GM18519 (cell line): Measurements from ENCODE around the gene BRINP3.

ENCODE experiments used
- ATAC-seq: cut with Tn5 transposase; IDR thresholded peaks from one replicate; pipeline ENCODE4 v1.9.1; 2021; ENCODE audit warnings: mild to moderate bottlenecking, moderate library complexity; ENCODE audit not compliant: unreplicated experiment, low FRiP score

Gene BRINP3

DNA sequence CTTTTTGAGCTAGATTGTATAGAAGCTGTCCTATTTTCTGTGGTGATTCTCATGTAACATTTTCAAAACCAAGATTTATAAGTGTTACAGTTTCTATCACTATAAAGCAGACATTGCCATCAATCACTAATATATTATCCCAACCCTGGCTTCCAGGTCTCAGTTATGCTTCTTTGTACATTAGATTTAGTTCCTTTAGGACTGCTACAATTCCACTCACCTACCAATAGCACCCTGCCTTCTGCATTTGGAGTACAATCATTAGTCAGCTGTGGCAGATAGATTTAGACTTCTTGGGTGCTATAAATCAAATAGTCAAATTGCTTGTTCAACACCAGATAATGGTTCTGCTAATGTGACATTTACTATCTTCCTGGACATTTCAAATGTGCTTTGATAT lies 281.6 kb downstream of the BRINP3 start:
- ATAC-seq: no peak

DNA sequence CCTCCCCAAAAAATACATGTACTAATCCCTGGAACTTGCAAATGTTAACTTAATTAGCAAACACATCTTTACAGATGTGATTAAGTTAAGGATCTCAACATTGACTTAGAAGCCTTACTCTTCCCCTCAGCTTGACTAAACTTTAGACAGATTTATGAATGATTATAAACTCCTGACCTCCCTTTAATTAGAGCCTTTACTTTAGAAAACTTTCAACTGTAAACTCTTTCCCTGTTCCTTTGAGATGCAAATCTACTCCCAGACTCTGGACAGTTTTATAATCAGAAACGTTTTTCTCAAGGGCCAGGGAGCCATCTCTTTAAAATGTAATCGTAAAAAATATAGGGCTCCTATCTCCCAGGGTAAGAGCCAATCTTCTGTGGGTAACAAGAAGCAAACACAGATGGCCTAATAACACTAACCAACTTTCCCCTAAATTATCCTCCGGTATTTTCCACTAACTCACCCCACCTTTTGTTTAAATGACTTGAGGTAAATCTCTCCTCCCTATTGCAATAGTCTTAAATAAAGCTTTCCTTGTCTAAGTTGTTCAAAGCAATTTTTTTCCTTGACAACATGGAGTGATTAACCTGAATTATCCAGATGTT lies 284.1 kb downstream of the BRINP3 start:
- ATAC-seq: no peak

DNA sequence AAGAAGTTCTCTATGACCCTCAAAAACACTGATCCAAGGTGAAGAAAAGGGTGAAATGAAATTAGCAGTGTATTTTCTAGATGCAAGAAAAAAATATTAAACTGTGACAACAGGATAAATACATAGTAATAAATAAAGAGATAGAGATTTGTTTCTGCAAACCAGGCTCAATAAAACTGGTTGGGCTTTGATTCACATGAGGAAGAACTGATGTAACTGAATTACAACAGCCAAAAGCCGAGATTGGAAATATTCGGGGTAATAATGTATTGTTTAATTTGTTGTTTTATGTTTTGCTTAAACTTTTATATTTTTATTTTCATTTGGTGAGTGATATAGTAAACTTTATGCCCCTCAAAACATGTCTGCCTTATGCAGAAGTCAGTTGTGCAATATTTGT lies 285.0 kb downstream of the BRINP3 start:
- no peak for ATAC-seq

DNA sequence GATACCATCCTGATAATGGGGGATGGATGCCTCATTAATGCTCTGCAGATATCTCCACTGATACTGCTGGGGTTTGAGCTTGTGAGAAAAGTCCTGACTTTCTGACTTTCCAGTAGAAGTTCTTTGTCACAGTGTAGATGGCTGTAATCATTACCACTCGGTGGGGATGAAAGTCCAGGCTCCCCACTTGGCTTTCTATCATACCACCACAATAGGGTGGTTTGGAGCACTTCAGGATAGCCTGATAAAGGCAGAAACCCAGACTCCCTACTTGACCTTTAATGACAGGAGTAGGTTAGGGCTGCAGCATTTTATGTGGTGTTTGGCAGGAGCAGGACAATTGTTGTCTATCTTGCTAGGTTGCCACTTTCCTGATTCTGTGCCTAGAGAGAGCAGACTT lies 294.1 kb downstream of the BRINP3 start:
- ATAC-seq: no peak

DNA sequence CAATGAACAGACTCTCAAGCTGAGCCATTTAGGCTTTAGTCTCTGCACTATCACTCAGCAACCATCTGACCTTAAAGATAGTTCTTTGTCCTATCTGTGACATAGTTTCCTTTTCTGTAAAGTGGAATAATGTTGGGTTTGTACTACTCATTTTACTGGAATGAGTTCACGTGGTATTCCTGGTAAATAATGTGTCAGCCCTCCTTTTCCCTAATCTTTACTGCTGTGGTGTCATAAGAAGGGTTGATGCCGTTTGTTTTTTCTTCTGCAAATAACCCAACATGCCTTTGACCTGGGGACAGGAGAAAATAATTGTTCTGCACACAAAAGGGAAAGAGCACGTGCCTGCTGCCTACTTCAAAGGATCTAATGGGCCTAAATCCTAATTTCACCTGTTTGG lies 297.8 kb downstream of the BRINP3 start:
- no peak for ATAC-seq

DNA sequence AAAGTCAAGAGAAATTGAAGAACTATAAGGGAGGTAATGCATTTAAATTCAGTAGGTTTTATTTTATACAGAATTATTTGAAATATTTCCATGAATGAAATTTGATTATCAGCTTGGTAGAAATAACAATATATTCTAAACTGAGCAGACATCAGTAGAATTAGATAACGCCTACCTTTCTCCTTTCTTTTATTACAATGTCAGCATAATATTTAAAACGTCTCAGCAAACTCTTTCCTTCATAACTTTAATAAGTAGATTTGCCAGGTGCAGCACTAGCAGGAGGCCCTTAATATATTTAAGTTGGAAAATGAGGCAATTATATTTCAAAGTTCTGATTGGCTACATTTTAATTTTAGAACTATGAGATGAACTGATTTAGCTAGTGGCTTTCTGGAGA lies 298.8 kb downstream of the BRINP3 start:
- ATAC-seq: no peak

DNA sequence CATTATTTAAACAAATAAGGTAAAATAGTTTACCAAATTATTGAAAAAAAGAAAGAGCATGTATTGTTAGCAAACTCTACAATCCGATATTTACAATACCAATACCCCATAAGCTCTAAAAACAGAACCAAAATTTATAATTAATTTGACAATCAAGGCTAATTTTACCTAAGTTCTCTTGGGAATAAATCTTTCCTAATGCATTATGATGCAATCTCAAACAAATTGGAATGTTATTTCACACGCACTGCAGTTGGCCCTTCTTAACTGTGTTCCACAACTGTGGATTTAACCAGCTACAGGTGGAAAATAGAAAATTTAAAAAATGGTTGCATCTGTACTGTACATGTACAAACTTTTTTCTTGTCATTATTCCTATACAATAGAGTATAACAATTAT lies 300.1 kb downstream of the BRINP3 start:
- ATAC-seq: no peak

DNA sequence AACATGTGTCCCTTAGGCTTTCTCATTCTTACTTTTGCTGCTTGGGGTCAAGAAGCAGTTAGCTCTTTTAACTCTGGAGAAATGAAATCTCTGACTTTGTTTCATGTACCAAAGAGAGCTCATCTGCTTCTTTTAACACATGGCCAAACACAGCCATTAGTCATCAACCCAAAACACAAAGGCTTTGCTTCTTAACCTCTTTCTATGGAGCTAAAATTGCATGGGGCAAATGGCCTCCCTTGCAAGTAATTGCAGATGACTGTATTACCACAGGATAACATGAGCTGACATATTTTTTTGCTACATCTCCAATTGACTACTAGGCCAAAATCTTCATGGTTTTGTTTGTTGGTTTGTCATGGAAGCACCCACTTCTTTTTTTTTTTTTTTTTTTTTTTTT lies 300.9 kb downstream of the BRINP3 start:
- no peak for ATAC-seq

DNA sequence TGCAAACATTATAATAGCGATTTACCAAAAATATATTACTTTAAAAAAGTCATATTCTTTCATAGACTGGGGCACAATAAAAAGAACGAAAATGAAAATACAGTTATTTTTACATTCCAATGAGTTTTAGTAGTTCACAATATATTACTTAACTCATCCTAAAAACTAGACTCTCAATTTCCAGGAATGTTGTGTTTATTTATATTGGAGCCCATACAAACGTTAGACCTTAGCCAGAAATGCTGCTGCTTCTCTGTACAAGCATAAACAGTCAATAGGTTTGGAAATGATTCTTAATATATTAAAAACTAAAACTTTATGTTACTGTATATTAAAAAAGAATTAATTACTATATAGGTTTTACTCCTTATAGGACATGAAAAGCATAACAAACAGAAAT lies 302.3 kb downstream of the BRINP3 start:
- ATAC-seq: no peak

DNA sequence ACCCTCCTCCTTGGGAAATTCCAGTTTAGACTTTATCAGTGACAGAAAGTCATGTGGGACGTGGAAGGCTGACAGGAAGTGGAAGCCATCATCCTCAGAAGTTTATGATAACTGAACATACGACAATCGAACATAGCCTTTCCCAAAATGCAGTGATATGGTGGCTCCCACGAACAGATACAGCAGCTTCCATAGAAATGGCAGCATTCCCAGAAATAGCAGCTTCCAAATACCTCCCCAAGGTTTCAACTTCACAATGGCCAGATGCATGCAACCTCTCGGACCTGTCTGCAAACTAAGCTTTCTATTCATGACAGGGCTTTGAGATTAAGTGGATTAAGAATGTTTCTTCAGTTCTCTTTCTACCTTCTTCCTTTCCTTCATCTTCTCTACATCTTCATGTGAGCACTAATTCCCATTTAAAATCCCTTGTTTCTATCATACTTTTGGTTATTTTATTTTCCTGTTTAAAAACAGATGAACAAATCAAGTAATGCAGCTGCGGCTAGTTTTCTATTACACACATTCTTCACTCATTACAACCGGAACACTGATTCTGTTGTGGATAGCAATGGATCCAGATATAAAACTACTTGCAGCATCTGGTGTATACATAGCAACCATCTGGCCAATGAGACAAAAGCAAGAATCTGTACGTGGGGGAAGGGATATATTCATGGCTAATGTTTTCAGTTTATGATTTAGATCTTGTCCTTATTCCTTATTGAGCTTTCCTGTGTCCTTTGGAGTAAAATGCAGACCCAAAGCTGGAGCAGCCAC lies 304.8 kb downstream of the BRINP3 start:
- no peak for ATAC-seq

DNA sequence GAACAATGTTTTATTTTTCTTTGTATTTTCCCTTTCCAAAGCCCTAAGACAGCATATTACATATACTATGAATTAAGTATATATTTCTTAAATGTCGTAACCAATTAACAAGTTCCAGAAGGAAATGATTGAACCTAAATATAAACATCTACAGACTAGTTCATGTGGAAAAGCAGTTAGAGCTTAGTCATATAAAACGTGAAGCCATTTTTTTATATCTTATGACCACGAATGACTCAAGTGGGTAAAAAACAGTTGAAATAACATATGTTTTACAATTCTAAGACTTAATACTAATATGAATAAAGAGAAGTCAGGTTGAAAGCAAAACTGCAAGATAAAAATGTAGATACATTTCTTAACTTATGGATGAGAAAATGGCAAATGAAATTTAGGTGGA lies 307.3 kb downstream of the BRINP3 start:
- ATAC-seq: no peak

DNA sequence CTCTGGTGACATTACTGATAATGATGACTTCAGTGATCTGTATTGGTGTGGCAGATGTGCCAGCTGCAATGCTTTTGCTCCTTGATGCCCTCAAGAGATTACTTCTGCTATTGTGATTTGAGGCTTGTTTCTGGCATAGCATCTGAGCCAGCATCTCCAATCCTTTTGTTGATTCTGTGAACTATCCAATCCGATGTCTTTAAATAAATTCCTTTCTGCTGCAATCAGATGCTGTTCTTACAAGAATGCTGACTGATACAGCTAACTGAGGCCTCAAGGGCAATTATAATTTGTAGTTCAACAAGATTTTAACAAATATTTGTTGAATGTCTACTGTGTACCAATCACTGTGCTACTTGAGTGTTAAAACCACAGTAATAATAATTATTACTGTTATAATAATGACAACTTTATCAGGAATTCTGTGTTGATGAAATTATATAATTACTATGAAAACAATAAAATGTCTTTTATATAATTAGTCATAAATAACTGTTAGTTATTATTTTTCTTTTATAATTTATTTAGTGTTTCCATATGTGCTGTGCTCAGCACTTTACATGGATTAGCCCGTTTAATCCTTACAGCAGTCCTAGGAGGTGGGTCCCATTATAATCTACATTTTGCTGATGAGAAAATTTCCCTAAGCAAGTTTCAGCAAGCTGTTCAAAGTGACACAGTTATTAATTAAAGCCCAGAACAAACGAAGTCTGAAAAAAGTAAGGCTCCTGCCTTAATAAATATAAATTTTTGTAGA lies 308.2 kb downstream of the BRINP3 start:
- ATAC-seq: no peak

DNA sequence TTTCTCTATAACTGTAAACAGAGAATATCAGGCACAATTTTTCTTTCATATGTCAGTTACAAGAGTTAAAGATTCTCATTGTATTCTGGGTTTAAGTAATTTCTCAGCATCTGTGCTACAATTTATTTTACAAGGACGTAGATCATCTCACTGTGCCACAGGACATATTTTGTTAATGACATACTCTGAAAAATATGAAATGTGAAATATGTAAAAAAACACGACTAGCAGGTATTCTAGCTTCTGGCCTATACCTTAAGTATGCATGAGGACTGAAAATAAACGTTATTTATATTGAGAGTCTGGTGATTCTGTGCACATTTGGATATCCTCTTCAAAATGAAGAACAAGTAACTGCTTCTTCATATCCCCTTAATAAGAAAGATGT lies 308.8 kb downstream of the BRINP3 start:
- ATAC-seq: no peak

DNA sequence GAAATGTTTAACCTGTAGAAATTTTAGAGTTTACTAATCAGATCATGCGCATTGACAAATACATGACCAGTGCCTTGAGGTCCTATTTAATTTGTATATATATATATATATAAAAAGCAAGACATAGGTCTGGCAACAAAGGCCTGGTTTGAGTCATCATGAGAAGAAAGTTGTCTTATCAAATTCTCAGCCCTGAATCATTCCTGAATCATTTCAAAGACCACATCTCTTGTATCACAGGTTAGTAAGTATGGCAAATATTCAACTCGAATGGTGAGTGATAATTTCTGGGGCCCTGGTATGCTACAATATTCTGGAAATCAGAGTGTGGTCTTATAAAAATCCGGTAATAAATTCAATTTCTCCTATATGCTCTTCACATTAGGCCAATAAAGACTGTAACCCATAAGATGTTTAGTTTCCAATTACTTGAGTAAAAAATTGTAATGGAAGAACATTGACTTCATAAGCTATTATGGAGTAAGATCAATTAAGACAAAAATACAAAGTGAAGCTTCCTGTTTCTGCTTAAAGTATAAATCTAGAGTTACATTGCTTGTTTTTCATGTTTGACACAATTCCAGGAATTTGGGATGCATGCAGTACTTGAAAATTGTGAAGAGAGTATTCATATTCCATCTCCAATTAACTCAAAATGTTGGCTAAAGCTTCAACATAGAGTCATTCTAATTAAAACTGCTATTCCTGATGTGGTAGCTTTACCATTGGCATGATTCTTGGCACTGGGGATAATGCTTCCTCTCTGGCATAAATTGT lies 309.4 kb downstream of the BRINP3 start:
- ATAC-seq: no peak

DNA sequence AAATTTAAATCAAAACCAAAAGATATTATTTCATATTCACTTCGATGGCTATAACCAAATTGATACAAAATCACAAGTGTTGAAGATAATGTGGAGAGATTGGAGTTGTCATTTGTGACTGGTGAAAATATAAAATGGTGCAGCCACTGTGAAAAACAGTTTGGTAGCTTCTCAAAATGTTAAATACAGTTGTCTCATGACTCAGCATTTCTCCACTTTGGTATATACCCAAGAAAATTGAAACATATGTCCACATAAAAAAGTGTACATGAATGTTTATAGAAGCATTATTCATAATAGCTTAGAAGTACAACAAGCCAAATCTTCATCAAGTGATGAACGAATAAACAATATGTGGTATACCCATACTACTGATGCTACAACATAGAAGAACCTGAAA lies 318.5 kb downstream of the BRINP3 start:
- ATAC-seq: no peak

DNA sequence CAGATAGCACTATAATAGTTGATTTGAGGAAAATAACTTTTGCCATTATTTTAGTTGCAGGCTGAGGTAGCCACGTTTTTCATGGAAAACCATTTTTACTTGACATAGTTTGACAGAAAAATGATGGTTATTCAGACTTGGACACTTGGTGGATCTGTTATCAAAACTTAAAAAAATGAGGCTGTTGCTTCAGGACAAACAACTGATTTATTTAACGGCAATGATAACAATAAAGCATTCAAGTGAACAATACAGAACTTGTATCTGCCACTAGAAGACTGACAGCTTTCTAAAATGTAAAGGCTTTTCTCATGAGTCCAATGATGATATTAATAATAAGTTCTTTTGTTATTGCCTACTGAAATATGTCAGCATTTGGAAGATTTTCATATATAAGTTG lies 322.9 kb downstream of the BRINP3 start:
- no peak for ATAC-seq

DNA sequence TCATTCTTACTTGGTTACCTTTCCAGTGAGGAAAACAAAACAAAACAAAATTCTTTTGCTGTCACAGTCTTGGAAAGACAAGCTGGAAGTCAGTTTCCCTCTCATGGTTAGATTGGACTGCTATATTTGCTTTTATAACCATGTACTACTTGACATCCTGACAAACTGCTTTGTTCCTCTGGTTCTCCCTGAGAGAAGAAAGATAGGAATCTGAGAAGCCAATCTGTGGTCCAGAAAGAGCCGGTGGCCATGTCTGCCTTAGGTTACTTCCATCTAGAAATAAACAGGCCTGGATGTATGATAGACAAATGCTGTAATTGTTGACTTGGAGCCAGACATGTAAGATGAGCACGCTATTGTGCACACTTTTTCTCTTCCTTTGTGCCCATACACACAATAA lies 330.0 kb downstream of the BRINP3 start:
- no peak for ATAC-seq

DNA sequence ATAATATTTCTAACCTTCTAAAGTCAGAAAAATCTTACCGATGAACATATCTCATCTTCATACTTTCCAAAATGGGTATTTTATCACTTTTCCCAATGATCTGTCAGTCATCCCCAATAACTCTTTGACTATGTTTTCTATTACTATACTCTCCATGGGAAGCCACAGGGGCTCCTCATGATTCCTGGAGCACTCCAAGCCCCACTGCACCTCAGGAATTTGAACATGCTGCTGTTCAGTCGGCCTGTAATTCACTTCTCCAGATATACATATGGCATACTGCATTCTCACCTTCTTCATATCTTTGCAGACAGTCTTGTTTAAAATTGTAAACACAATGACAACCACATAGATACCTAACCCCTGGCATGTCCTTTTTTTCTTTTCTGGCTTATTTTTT lies 333.0 kb downstream of the BRINP3 start:
- ATAC-seq: no peak

DNA sequence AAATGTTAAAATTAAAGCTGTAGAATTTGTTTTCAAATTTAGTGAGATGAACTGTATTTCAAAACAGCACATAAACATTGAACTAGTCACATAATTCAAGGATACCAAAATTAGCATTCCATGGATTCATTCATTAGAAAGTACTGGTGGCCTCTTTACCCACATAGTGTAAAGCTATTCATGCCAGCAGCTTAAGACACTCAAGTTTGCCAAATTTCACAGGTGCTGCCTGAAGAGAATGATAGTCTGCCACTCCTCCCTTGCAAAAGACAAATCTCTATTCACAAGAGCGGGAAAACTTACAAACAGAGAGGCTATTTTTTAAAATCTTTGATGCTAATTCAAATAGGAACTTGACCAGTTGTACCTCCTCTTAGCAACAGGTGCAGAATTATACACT lies 337.0 kb downstream of the BRINP3 start:
- no peak for ATAC-seq

DNA sequence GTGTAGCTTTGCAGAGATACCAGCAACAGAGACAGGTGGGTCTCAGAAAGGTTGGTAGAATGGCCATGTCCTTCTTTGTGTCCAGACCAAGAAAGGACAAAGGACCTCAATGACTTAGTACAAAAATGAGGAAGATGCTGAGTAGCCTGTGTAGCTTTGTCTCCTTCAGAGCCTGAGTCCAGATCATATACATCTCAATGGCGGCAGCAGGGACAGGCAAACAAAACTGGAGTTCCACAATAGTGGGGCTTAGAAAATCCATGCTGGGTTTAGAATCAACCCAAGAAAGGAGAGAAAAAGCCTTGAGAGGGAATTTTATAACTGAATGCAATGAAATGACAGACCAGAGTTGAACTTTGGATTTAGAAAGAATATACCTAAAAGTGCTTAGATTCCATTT lies 339.0 kb downstream of the BRINP3 start:
- ATAC-seq: no peak

DNA sequence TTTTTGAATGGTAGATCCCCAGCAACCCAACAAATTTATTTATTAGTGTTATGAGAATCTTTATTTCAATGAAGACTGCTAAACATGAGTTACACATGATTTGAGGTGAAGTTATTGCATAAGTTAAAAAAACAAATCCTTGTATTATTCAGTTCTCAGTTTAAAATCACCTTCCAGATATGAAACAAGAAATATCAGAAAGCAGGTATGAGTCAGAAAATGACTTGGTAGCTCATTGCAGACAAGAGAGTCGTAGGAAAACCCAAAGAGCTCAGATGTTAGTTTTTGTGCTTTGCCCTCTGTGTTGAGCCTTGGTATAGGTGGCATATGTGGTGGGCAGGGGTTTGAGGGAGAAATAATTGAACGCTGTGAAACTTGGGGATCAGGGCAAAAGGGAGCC lies 339.4 kb downstream of the BRINP3 start:
- no peak for ATAC-seq
